Measurements from ENCODE around the gene ZNF729. TPM values are rescaled to one million over a fixed set of nuclear protein-coding genes. Genes with fewer than 3 reads are reported as not detected.

ZNF729 gene
- total RNA-seq, 1 experiment from 2014 or later = not detected

GRCh38 chr19:22354665-22355064, 68.4 kb downstream of the ZNF729 start:
- Histone ChIP-seq H3K36me3 (ENCODE audit: control insufficient read depth, insufficient read depth, low read length) (no peaks in the 10 kb centered on the region), H3K9me3 (no peaks in the 10 kb centered on the region), H3K27me3 (replicated peaks; ENCODE audit: control insufficient read depth, insufficient read depth, low read length) (no peaks in the 10 kb centered on the region), H3K4me1 (no peaks in the 10 kb centered on the region), H3K4me3 (ENCODE audit: low read depth, low read length) (no peak overlapping the region)
- ChIA-PET POLR2A (no interaction called here), CTCF (no interaction called here)
- TF ChIP-seq, protein P1, sequence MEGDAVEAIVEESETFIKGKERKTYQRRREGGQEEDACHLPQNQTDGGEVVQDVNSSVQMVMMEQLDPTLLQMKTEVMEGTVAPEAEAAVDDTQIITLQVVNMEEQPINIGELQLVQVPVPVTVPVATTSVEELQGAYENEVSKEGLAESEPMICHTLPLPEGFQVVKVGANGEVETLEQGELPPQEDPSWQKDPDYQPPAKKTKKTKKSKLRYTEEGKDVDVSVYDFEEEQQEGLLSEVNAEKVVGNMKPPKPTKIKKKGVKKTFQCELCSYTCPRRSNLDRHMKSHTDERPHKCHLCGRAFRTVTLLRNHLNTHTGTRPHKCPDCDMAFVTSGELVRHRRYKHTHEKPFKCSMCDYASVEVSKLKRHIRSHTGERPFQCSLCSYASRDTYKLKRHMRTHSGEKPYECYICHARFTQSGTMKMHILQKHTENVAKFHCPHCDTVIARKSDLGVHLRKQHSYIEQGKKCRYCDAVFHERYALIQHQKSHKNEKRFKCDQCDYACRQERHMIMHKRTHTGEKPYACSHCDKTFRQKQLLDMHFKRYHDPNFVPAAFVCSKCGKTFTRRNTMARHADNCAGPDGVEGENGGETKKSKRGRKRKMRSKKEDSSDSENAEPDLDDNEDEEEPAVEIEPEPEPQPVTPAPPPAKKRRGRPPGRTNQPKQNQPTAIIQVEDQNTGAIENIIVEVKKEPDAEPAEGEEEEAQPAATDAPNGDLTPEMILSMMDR (IDR thresholded peaks at IDR 0.05; ENCODE audit: insufficient read depth in 1 of 2, low read depth in 1 of 2, low read length in 1 of 2, severe bottlenecking in 1 of 2, unreplicated experiment in 1 of 2) = no peak
- no peak overlapping the region for H3K27ac Mint-ChIP-seq (ENCODE audit: unreplicated experiment)
- no peaks in the 10 kb centered on the region for H3K36me3 Mint-ChIP-seq (ENCODE audit: insufficient read depth, unreplicated experiment)
- DNase-seq = no peak
- peaks cover 9% of the 10 kb centered on the region for H3K9me3 Mint-ChIP-seq (ENCODE audit: unreplicated experiment)
- no peak overlapping the region for H3K4me3 Mint-ChIP-seq (ENCODE audit: unreplicated experiment)
- H3K4me1 Mint-ChIP-seq (ENCODE audit: low read depth, unreplicated experiment) = no peaks in the 10 kb centered on the region
- intact Hi-C loops (cut with micrococcal nuclease; ENCODE audit: unreplicated experiment) = no loop called here
- no peaks in the 10 kb centered on the region for H3K27me3 Mint-ChIP-seq (ENCODE audit: insufficient read depth, unreplicated experiment)
- BruUV-seq (replicated peaks) = no TSS peak

Other genes with a start within 250 kb of the ZNF729 start
- not detected in 2 replicates for gene ZNF257, start 234.0 kb upstream of the ZNF729 start, total RNA-seq (2022)
- not detected in 2 replicates for gene ZNF676, start 89.5 kb upstream of the ZNF729 start, total RNA-seq (2022)
- gene ZNF98, start 135.9 kb downstream of the ZNF729 start, total RNA-seq (2022) = not detected in 2 replicates

Measured in Caco-2 (cell line).